Endodermal cell (in vitro differentiated cells): ENCODE measurements around the gene ICA1. TPM values are rescaled to one million over a fixed set of nuclear protein-coding genes. Genes with fewer than 3 reads are reported as not detected.

Experiments
- DNase-seq: peaks from one replicate; pipeline ENCODE4 v3.0.0-alpha.2; 2017
- H3K27ac ChIP-seq: 2 replicates; pipeline ENCODE4 v1.5.1; 2013; ENCODE audit warnings: mild to moderate bottlenecking, low read depth, low read length, moderate library complexity
- H3K27me3 ChIP-seq: 2 replicates; pipeline ENCODE4 v1.6.1; 2013; ENCODE audit warnings: mild to moderate bottlenecking, low read length, moderate library complexity; ENCODE audit not compliant: insufficient read depth, control insufficient read depth, poor library complexity, severe bottlenecking
- H3K36me3 ChIP-seq: 2 replicates; pipeline ENCODE4 v1.7.0; 2013; ENCODE audit warnings: mild to moderate bottlenecking, low read length, moderate library complexity; ENCODE audit not compliant: control insufficient read depth, insufficient read depth
- H3K4me1 ChIP-seq: one replicate; pipeline ENCODE4 v1.7.0; 2013; ENCODE audit warnings: low read length; ENCODE audit not compliant: control insufficient read depth, insufficient read depth
- H3K4me3 ChIP-seq: 2 replicates; pipeline ENCODE4 v1.5.1; 2013; ENCODE audit warnings: mild to moderate bottlenecking, low read length, moderate library complexity
- H3K9ac ChIP-seq: 2 replicates; pipeline ENCODE4 v1.6.1; 2013; ENCODE audit warnings: mild to moderate bottlenecking, low read length, moderate library complexity; ENCODE audit not compliant: poor library complexity, severe bottlenecking; ENCODE audit errors: extremely low read depth
- H3K9me3 ChIP-seq: 2 replicates; pipeline ENCODE4 v1.6.1; 2013; ENCODE audit warnings: mild to moderate bottlenecking, low read length, moderate library complexity; ENCODE audit not compliant: control insufficient read depth
- H3K27ac Mint-ChIP-seq: 2 replicates; pipeline ENCODE4 v1.8.0; 2020; ENCODE audit warnings: mixed read lengths
- H3K27me3 Mint-ChIP-seq: 2 replicates; pipeline ENCODE4 v1.8.0; 2021; ENCODE audit warnings: mild to moderate bottlenecking, mixed read lengths; ENCODE audit not compliant: insufficient read depth
- H3K36me3 Mint-ChIP-seq: 2 replicates; pipeline ENCODE4 v1.8.0; 2020; ENCODE audit warnings: low read depth, mixed read lengths
- H3K4me1 Mint-ChIP-seq: 2 replicates; pipeline ENCODE4 v1.8.0; 2020; ENCODE audit warnings: mixed read lengths
- H3K4me3 Mint-ChIP-seq: 2 replicates; pipeline ENCODE4 v1.8.0; 2020; ENCODE audit warnings: mild to moderate bottlenecking, moderate library complexity, mixed read lengths
- H3K9me3 Mint-ChIP-seq: 2 replicates; pipeline ENCODE4 v1.8.0; 2020; ENCODE audit warnings: mild to moderate bottlenecking, mixed read lengths
- WGBS, 2 experiments: methylation state at CpG; one replicate each; pipeline versions ENCODE4 v1.1.5 to v1.1.7; 2013; ENCODE audit warnings: missing lambda C conversion rate in 2 of 2, mixed read lengths in 1 of 2; ENCODE audit not compliant: insufficient coverage in 1 of 2, insufficient read length in 1 of 2; 5-methylcytosine and 5-hydroxymethylcytosine counted together
- total RNA-seq, 2 donors: library from RNA; stranded (reverse); fragmentation: NEBNext Ultra II Directional in 1 of 2; extraction: Animal tissue kit (Norgen Biotek cat#: 25700) in 1 of 2; gene quantifications; 2 replicates in 1 of 2; 3 replicates in 1 of 2; pipeline ENCODE4 v1.2.1, GENCODE V29; 2021
- TF ChIP-seq, protein P1 (sequence below): fragments of 200-600 bp; sonication (generic); conservative IDR thresholded peaks from 2 replicates; pipeline ENCODE4 v1.5.0; 2021; ENCODE audit warnings: antibody characterized with exemption, mild to moderate bottlenecking

ICA1 gene
- total RNA-seq, 2 donors from 2014 or later: 25.0 to 50.2 TPM

DNA sequence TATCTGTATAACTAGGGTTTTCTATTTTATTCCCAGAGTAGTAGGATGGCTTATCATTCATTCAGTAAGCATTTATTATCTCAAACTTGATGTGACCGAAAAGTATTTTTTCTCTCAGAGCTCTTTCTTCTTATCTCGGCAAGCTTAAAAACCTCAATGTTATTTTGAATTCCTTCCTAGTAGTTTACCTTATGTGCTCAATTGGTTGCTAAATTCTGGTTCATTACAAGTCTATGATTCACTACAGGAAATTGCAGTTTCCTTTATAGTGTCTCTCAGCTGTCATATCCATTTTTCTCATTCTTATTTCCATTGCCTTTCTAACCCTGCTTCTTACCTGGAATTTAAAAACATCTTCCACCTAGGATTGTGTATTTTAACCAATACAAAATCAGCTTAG, 12.6 kb upstream of the ICA1 start:
- no peaks in the 10 kb centered on the region for H3K4me1 Mint-ChIP-seq
- no peak for DNase-seq
- H3K27me3 Mint-ChIP-seq: no peaks in the 10 kb centered on the region
- TF ChIP-seq, protein P1, sequence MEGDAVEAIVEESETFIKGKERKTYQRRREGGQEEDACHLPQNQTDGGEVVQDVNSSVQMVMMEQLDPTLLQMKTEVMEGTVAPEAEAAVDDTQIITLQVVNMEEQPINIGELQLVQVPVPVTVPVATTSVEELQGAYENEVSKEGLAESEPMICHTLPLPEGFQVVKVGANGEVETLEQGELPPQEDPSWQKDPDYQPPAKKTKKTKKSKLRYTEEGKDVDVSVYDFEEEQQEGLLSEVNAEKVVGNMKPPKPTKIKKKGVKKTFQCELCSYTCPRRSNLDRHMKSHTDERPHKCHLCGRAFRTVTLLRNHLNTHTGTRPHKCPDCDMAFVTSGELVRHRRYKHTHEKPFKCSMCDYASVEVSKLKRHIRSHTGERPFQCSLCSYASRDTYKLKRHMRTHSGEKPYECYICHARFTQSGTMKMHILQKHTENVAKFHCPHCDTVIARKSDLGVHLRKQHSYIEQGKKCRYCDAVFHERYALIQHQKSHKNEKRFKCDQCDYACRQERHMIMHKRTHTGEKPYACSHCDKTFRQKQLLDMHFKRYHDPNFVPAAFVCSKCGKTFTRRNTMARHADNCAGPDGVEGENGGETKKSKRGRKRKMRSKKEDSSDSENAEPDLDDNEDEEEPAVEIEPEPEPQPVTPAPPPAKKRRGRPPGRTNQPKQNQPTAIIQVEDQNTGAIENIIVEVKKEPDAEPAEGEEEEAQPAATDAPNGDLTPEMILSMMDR: no peak
- no peak overlapping the region for H3K4me3 Mint-ChIP-seq
- Histone ChIP-seq H3K9me3 (no peaks in the 10 kb centered on the region), H3K27me3 (no peaks in the 10 kb centered on the region), H3K36me3 (no peaks in the 10 kb centered on the region), H3K4me1 (no peaks in the 10 kb centered on the region), H3K9ac (no peak overlapping the region), H3K27ac (no peak overlapping the region), H3K4me3 (no peak overlapping the region)
- no peaks in the 10 kb centered on the region for H3K9me3 Mint-ChIP-seq
- H3K36me3 Mint-ChIP-seq: no peaks in the 10 kb centered on the region
- H3K27ac Mint-ChIP-seq: no peak overlapping the region
- 91 to 94% methylated on average over 2 of the region's 2 CpGs for WGBS, 2 experiments

DNA sequence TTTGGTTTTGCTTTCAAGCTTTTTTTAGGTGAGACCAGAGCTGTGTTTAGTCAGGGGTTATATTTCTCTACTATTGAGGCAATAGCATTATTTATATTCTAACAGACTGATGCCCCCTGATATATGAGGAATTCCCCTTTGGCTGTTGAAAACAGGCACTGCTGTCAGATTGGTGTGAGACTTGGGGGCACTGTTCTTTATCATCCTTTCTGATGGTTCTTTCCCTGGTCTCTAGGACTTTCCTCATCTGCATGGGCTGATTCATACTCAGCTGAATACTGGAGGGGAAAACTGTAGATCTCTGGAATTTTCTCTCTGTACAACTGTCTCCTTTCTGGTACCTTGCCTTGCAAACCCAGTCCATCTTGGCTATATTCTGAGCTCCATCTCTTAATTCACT, 10.0 kb upstream of the ICA1 start:
- Histone ChIP-seq H3K36me3 (no peaks in the 10 kb centered on the region), H3K4me1 (no peaks in the 10 kb centered on the region), H3K27ac (no peak overlapping the region), H3K27me3 (no peaks in the 10 kb centered on the region), H3K9ac (no peak overlapping the region), H3K4me3 (no peak overlapping the region), H3K9me3 (no peaks in the 10 kb centered on the region)
- TF ChIP-seq, protein P1: no peak
- DNase-seq: no peak
- no peak overlapping the region for H3K27ac Mint-ChIP-seq
- H3K9me3 Mint-ChIP-seq: no peaks in the 10 kb centered on the region
- no peaks in the 10 kb centered on the region for H3K27me3 Mint-ChIP-seq
- no peaks in the 10 kb centered on the region for H3K36me3 Mint-ChIP-seq
- H3K4me3 Mint-ChIP-seq: no peak overlapping the region
- no peaks in the 10 kb centered on the region for H3K4me1 Mint-ChIP-seq

DNA sequence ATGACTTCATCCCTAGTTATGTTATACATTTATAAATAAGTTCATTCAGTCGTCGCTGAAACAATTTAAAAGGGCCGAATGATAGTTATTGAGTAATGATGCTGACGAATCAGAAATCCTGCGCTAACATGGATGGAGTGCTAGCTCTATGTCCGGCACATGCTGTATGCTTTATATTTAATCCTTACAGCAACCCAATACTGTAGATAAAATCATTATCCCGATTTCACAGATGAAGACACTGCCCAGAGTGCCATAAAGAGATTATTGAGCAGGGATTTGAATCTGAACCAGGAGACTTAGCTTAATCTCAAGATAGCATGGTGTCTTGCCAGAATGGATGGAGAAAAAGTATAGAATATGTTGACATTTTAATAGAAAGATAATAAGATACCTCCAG, 1.1 kb upstream of the ICA1 start:
- TF ChIP-seq, protein P1: no peak
- Histone ChIP-seq H3K4me3 (peak overlapping the region; percentile 87), H3K27me3 (peaks cover 28% of the 10 kb centered on the region), H3K9ac (no peak overlapping the region), H3K27ac (no peak overlapping the region), H3K4me1 (no peaks in the 10 kb centered on the region), H3K36me3 (no peaks in the 10 kb centered on the region), H3K9me3 (no peaks in the 10 kb centered on the region)
- peaks cover 24% of the 10 kb centered on the region for H3K27me3 Mint-ChIP-seq
- DNase-seq: no peak
- H3K9me3 Mint-ChIP-seq: no peaks in the 10 kb centered on the region
- H3K4me1 Mint-ChIP-seq: peaks cover 6% of the 10 kb centered on the region
- peak overlapping the region; percentile 74 for H3K4me3 Mint-ChIP-seq
- 90 to 97% methylated on average over 5 to 7 of the region's 7 CpGs for WGBS, 2 experiments
- no peak overlapping the region for H3K27ac Mint-ChIP-seq
- no peaks in the 10 kb centered on the region for H3K36me3 Mint-ChIP-seq
